Measurements from ENCODE around the gene KCND3. TPM values are rescaled to one million over a fixed set of nuclear protein-coding genes. Genes with fewer than 3 reads are reported as not detected.
A peak's percentile ranks its signal among the peaks of the same experiment; 100 is the strongest.

KCND3 gene
- total and polyA plus RNA-seq, 12 donors, result 3.5 to 24.7 (median 15.2) TPM

- DNase-seq, result no peak
Observed at GRCh38 chr1:111867868-111868440, 121.5 kb downstream of the KCND3 start.

GRCh38 chr1:111864862-111865261 lies 124.6 kb downstream of the KCND3 start:
- Histone ChIP-seq H3K27ac (no peak overlapping the region), H3K36me3 (no peaks in the 10 kb centered on the region), H3K4me3 (no peak overlapping the region), H3K9me3 (no peaks in the 10 kb centered on the region), H3K4me1 (peaks cover 0 to 7% (median 0%) of the 10 kb centered on the region in 9 donors), H3K27me3 (peaks cover 0 to 4% (median 0%) of the 10 kb centered on the region in 7 donors)
- WGBS, 2 donors, result 16 to 19% methylated on average over 3 of the region's 3 CpGs
- intact Hi-C loops (cut with DNase I), result no loop called here
- no peak for TF ChIP-seq CTCF (IDR thresholded peaks at IDR 0.05)
- ATAC-seq, result no peak
- DNase-seq, result no peak

More at GRCh38 chr1:111867868-111868440, 121.5 kb downstream of the KCND3 start:
- Histone ChIP-seq H3K4me1 (peaks cover 0 to under 1% (median 0%) of the 10 kb centered on the region in 9 donors), H3K36me3 (no peaks in the 10 kb centered on the region), H3K4me3 (no peak overlapping the region), H3K27me3 (no peaks in the 10 kb centered on the region), H3K9me3 (no peaks in the 10 kb centered on the region), H3K27ac (no peak overlapping the region)
- 75 to 82% methylated on average over 6 of the region's 6 CpGs for WGBS, 2 donors
- TF ChIP-seq CTCF (IDR thresholded peaks at IDR 0.05), result no peak
- intact Hi-C loops (cut with DNase I), result no loop called here
- ATAC-seq, result no peak

GRCh38 chr1:111863401-111863800 lies 126.1 kb downstream of the KCND3 start:
- no peak for TF ChIP-seq CTCF (IDR thresholded peaks at IDR 0.05)
- peaks cover 0 to 7% (median 0%) of the 10 kb centered on the region in 9 donors for H3K4me1 ChIP-seq
- H3K4me3 ChIP-seq, result no peak overlapping the region
- H3K36me3 ChIP-seq, result no peaks in the 10 kb centered on the region
- no peaks in the 10 kb centered on the region for H3K9me3 ChIP-seq
- intact Hi-C loops (cut with DNase I), result no loop called here
- ATAC-seq (no peak), DNase-seq (no peak)
- H3K27me3 ChIP-seq, result peaks cover 0 to 4% (median 0%) of the 10 kb centered on the region in 7 donors
- WGBS, 2 donors, result 66 to 80% methylated on average over 3 of the region's 3 CpGs
- H3K27ac ChIP-seq, result no peak overlapping the region

- DNase-seq (no peak), ATAC-seq (peak in 2 of 8 donors; percentile 54 to 57)
- Histone ChIP-seq H3K9me3 (no peaks in the 10 kb centered on the region), H3K4me3 (no peak overlapping the region), H3K27me3 (peaks cover 0 to 4% (median 0%) of the 10 kb centered on the region in 7 donors), H3K36me3 (no peaks in the 10 kb centered on the region), H3K4me1 (peaks cover 0 to 8% (median 0%) of the 10 kb centered on the region in 9 donors), H3K27ac (no peak overlapping the region)
- WGBS, 2 donors, result 61 to 63% methylated on average over 3 of the region's 3 CpGs
- intact Hi-C loops (cut with DNase I), result no loop called here
- TF ChIP-seq CTCF (IDR thresholded peaks at IDR 0.05), result no peak
Observed at GRCh38 chr1:111862599-111862998, 126.9 kb downstream of the KCND3 start.

Data from heart right ventricle (tissue), 16 donors.